Astrocyte (in vitro differentiated cells and primary cell): Measurements from ENCODE around the gene LRRC2. TPM values are rescaled to one million over a fixed set of nuclear protein-coding genes. Genes with fewer than 3 reads are reported as not detected.
A peak's percentile ranks its signal among the peaks of the same experiment; 100 is the strongest.

Experiments
- DNase-seq: peaks from one replicate; pipeline ENCODE4 v3.0.0-alpha.2; 2010; ENCODE audit warnings: low read depth
- FAIRE-seq: peaks from 2 replicates; lab custom pipeline; 2011; peaks lifted over from hg19 to GRCh38; lab: Jason Lieb, UNC
- H2AFZ ChIP-seq: 2 replicates; pipeline ENCODE4 v1.6.0; 2012; ENCODE audit warnings: low read depth, low read length, inconsistent platforms
- H3K27ac ChIP-seq: 2 replicates; pipeline ENCODE4 v1.5.1; 2011; ENCODE audit warnings: low read depth, low read length, inconsistent platforms
- H3K27me3 ChIP-seq: 2 replicates; pipeline ENCODE4 v1.6.0; 2011; ENCODE audit warnings: low read length, inconsistent platforms; ENCODE audit not compliant: insufficient read depth
- H3K36me3 ChIP-seq: 2 replicates; pipeline ENCODE4 v1.5.1; 2011; ENCODE audit warnings: low read length, inconsistent platforms; ENCODE audit not compliant: insufficient read depth
- H3K4me1 ChIP-seq: 2 replicates; pipeline ENCODE4 v1.5.1; 2011; ENCODE audit warnings: low read length, inconsistent platforms; ENCODE audit not compliant: insufficient read depth
- H3K4me2 ChIP-seq: 2 replicates; pipeline ENCODE4 v1.6.0; 2012; ENCODE audit warnings: low read length, inconsistent platforms
- H3K4me3 ChIP-seq: 2 replicates; pipeline ENCODE4 v1.5.1; 2011; ENCODE audit warnings: low read depth, mild to moderate bottlenecking, low read length, inconsistent platforms; ENCODE audit not compliant: insufficient read depth
- H3K79me2 ChIP-seq: 2 replicates; pipeline ENCODE4 v1.6.0; 2012; ENCODE audit warnings: mild to moderate bottlenecking, low read length, inconsistent platforms; ENCODE audit not compliant: insufficient read depth
- H3K9ac ChIP-seq: 2 replicates; pipeline ENCODE4 v1.6.0; 2012; ENCODE audit warnings: mild to moderate bottlenecking, low read length, inconsistent platforms
- H3K9me3 ChIP-seq: 2 replicates; pipeline ENCODE4 v1.5.1; 2012; ENCODE audit warnings: low read depth, mild to moderate bottlenecking, low read length, inconsistent platforms; ENCODE audit not compliant: insufficient read depth
- H4K20me1 ChIP-seq: 2 replicates; pipeline ENCODE4 v1.6.0; 2012; ENCODE audit warnings: low read length, inconsistent platforms; ENCODE audit not compliant: insufficient read depth
- H3K27ac Mint-ChIP-seq: one replicate; pipeline ENCODE4 v1.8.0; 2021; ENCODE audit warnings: mild to moderate bottlenecking, mixed read lengths; ENCODE audit not compliant: unreplicated experiment
- H3K27me3 Mint-ChIP-seq: one replicate; pipeline ENCODE4 v1.8.0; 2021; ENCODE audit warnings: low read depth, mixed read lengths; ENCODE audit not compliant: unreplicated experiment
- H3K36me3 Mint-ChIP-seq: one replicate; pipeline ENCODE4 v1.8.0; 2021; ENCODE audit warnings: low read depth, mixed read lengths; ENCODE audit not compliant: unreplicated experiment
- H3K4me1 Mint-ChIP-seq: one replicate; pipeline ENCODE4 v1.8.0; 2021; ENCODE audit warnings: low read depth, mixed read lengths; ENCODE audit not compliant: unreplicated experiment
- H3K4me3 Mint-ChIP-seq: one replicate; pipeline ENCODE4 v1.8.0; 2021; ENCODE audit warnings: mild to moderate bottlenecking, moderate library complexity, mixed read lengths; ENCODE audit not compliant: unreplicated experiment
- H3K9me3 Mint-ChIP-seq: one replicate; pipeline ENCODE4 v1.8.0; 2021; ENCODE audit warnings: mild to moderate bottlenecking, mixed read lengths; ENCODE audit not compliant: unreplicated experiment
- CTCF ChIP-seq: IDR thresholded peaks from 2 replicates; pipeline ENCODE4 v1.5.1; 2011; ENCODE audit warnings: low read depth, mild to moderate bottlenecking, inconsistent platforms, low read length, moderate library complexity; ENCODE audit not compliant: insufficient read depth
- EZH2 ChIP-seq: IDR thresholded peaks from 2 replicates; pipeline ENCODE4 v1.6.1; 2012; ENCODE audit warnings: mild to moderate bottlenecking, low read length, inconsistent platforms; ENCODE audit not compliant: insufficient read depth
- total RNA-seq: library from RNA; stranded (reverse); gene quantifications from 2 replicates; pipeline ENCODE4 v1.2.1, GENCODE V29; 2021

Gene LRRC2
- total RNA-seq, 1 donor from 2014 or later, result 0.32 TPM

DNA sequence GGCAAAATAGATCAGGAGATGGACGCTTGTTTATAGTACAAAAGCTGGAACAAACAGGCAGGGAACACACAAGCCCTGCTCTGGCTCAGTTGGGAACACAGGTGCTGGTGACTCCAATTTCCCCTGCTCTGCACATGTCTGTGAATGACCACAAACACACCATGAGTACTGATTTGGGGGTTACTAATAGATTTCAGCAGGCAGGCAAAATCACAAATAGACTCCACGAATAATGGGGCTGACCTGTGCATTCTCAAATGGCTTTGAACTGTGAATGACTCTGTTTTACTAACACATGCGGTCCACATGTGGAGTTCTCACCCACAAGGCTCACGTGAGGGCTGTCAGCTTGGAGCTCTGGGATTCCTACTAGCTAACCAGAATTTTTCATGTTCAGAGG lies 64.4 kb downstream of the LRRC2 start:
- Histone ChIP-seq H3K9ac (no peak overlapping the region), H3K36me3 (no peaks in the 10 kb centered on the region), H3K4me2 (no peak overlapping the region), H4K20me1 (no peaks in the 10 kb centered on the region), H3K4me1 (peaks cover 21% of the 10 kb centered on the region), H3K9me3 (no peaks in the 10 kb centered on the region), H3K27me3 (no peaks in the 10 kb centered on the region), H3K27ac (no peak overlapping the region), H3K79me2 (no peaks in the 10 kb centered on the region), H2AFZ (no peak overlapping the region), H3K4me3 (no peak overlapping the region)
- peaks cover 2% of the 10 kb centered on the region for H3K9me3 Mint-ChIP-seq
- H3K4me3 Mint-ChIP-seq, result no peak overlapping the region
- peaks cover 24% of the 10 kb centered on the region for H3K4me1 Mint-ChIP-seq
- H3K27ac Mint-ChIP-seq, result no peak overlapping the region
- DNase-seq (peak; percentile 33), FAIRE-seq (no peak)
- H3K36me3 Mint-ChIP-seq, result peaks cover 2% of the 10 kb centered on the region
- TF ChIP-seq EZH2, result no peak
- TF ChIP-seq CTCF, result no peak
- H3K27me3 Mint-ChIP-seq, result peaks cover 9% of the 10 kb centered on the region

GRCh38 chr3:46500656-46501635 lies 65.2 kb downstream of the LRRC2 start:
- Histone ChIP-seq H2AFZ (no peak overlapping the region), H3K4me2 (peak overlapping the region; percentile 69), H3K9me3 (no peaks in the 10 kb centered on the region), H3K79me2 (no peaks in the 10 kb centered on the region), H3K27me3 (no peaks in the 10 kb centered on the region), H3K36me3 (no peaks in the 10 kb centered on the region), H3K27ac (peak overlapping the region; percentile 23), H4K20me1 (no peaks in the 10 kb centered on the region), H3K4me1 (peaks cover 26% of the 10 kb centered on the region), H3K9ac (peak overlapping the region; percentile 24), H3K4me3 (no peak overlapping the region)
- DNase-seq (peak; percentile 93), FAIRE-seq (peak; percentile 92)
- peak overlapping the region; percentile 8 for H3K4me3 Mint-ChIP-seq
- H3K36me3 Mint-ChIP-seq, result peaks cover 2% of the 10 kb centered on the region
- peaks cover 8% of the 10 kb centered on the region for H3K27me3 Mint-ChIP-seq
- TF ChIP-seq EZH2, result no peak
- no peak for TF ChIP-seq CTCF
- H3K9me3 Mint-ChIP-seq, result peaks cover 2% of the 10 kb centered on the region
- peak overlapping the region; percentile 21 for H3K27ac Mint-ChIP-seq
- H3K4me1 Mint-ChIP-seq, result peaks cover 31% of the 10 kb centered on the region
